Central memory CD4-positive, alpha-beta T cell (primary cell): ENCODE data around the gene TCEAL4.
A peak's percentile ranks its signal among the peaks of the same experiment; 100 is the strongest.
"Not testable (repeated sequence)": the region's sequence is repeated elsewhere in the genome, so short reads cannot be mapped to it uniquely, and the experiment has no call there.

Source experiments
- DNase-seq: peaks from one replicate; pipeline ENCODE4 v3.0.0; 2022
- total RNA-seq, 3 experiments: gene quantifications; one replicate each; lab custom pipeline; 2026; lab: John Stamatoyannopoulos, UW

Gene TCEAL4
- total RNA-seq: 5.8 to 9.6 (median 9.1) reads per million in 3 experiments

- DNase-seq: no peak
These were observed at the start of gene TCEAL4 for GRCh38 chrX:103585411-103586313. Gene TCEAL4 (plus strand): TSS chrX:103585515. CDS start chrX:103586676, 1,161 bp downstream.

- no peak for DNase-seq
These were observed 49.2 kb upstream of the TCEAL4 start for GRCh38 chrX:103536071-103536470.

GRCh38 chrX:103536732-103537131, 48.6 kb upstream of the TCEAL4 start:
- no peak for DNase-seq

- no peak for DNase-seq
These were observed 47.4 kb upstream of the TCEAL4 start for GRCh38 chrX:103537871-103538387.

GRCh38 chrX:103538728-103539127, 46.6 kb upstream of the TCEAL4 start:
- no peak for DNase-seq

- DNase-seq: no peak
These were observed 45.6 kb upstream of the TCEAL4 start for GRCh38 chrX:103539695-103540094.

GRCh38 chrX:103540145-103540544, 45.2 kb upstream of the TCEAL4 start:
- DNase-seq: no peak

GRCh38 chrX:103549916-103550315, 35.4 kb upstream of the TCEAL4 start:
- DNase-seq: no peak

GRCh38 chrX:103550415-103551051, 34.8 kb upstream of the TCEAL4 start:
- no peak for DNase-seq

GRCh38 chrX:103552236-103552635, 33.1 kb upstream of the TCEAL4 start:
- no peak for DNase-seq

GRCh38 chrX:103554687-103555424, 30.5 kb upstream of the TCEAL4 start:
- DNase-seq: peak; percentile 62

- DNase-seq: no peak
These were observed 28.2 kb upstream of the TCEAL4 start for GRCh38 chrX:103556963-103557612.

GRCh38 chrX:103560256-103560655, 25.1 kb upstream of the TCEAL4 start:
- DNase-seq: no peak

- DNase-seq: no peak
These were observed 22.5 kb upstream of the TCEAL4 start for GRCh38 chrX:103562801-103563200.

GRCh38 chrX:103565197-103565596, 20.1 kb upstream of the TCEAL4 start:
- DNase-seq: no peak

- no peak for DNase-seq
These were observed 19.6 kb upstream of the TCEAL4 start for GRCh38 chrX:103565752-103566151.

- no peak for DNase-seq
These were observed 14.2 kb upstream of the TCEAL4 start for GRCh38 chrX:103571121-103571520.

- DNase-seq: no peak
These were observed 13.6 kb upstream of the TCEAL4 start for GRCh38 chrX:103571726-103572125.

- no peak for DNase-seq
These were observed 12.1 kb upstream of the TCEAL4 start for GRCh38 chrX:103573202-103573601.

- no peak for DNase-seq
These were observed 719 bp upstream of the TCEAL4 start for GRCh38 chrX:103584596-103584995.

- DNase-seq: no peak
These were observed 965 bp downstream of the TCEAL4 start for GRCh38 chrX:103586314-103586646.

- no peak for DNase-seq
These were observed 1.3 kb downstream of the TCEAL4 start for GRCh38 chrX:103586659-103587058.

- DNase-seq: not testable (repeated sequence)
These were observed 7.0 kb downstream of the TCEAL4 start for GRCh38 chrX:103592295-103592694.
